ENCODE data around the gene ZNF282.
"Not testable (repeated sequence)": the region's sequence is repeated elsewhere in the genome, so short reads cannot be mapped to it uniquely, and the experiment has no call there.

ZNF282 gene

DNA sequence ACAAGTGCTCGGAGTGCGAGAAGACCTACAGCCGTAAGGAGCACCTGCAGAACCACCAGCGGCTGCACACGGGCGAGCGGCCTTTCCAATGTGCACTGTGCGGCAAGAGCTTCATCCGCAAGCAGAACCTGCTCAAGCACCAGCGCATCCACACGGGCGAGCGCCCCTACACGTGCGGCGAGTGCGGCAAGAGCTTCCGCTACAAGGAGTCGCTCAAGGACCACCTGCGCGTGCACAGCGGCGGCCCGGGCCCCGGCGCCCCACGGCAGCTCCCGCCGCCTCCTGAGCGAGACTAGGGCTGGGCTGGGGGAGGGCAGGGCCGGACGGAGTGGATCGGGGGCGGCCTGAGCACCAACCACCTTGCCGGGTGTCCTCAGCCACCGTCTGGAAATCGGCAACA is 29.0 kb downstream of the ZNF282 start:
- DNase-seq (ENCODE audit: low read depth): no peak

DNA sequence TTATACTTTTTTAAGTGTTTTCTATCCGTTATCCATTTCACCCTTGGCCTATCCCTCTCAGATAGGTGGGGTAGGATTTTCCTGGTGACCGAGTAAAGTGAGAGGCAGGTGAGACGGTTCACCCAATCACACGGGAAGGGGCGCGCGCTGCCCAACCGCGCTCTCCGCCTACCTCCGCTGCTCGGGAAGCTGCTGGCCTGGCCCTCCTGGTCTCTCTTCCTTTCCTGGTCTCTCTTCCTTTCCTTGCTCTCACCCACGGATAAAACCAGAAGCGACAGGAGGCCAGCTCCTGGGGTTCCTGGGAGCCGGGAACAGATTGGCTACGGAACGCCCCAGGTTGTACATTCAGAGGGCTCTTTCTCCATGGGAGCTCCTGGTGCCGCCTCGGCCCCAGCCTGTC is 29.8 kb downstream of the ZNF282 start:
- DNase-seq (ENCODE audit: low read depth): no peak

DNA sequence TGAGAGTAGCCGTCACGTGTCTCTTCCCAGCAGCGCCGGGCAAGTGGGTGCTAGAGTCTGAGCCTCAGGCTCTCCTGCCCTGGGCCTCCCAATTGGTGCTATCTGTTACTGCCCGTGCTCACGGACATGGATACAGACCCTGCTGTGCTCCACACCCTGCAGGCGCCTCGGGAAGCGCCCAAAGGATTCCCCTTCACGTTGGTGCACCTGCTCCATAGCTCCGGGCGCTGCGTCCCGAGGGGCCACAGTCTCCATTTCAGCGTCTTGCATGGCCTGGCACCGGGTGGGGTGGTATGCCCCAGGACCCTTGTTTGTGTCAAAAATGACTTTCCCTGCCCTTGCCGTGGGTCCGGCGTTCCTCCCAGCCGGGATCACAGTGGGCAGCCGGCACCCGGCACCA is 30.3 kb downstream of the ZNF282 start:
- no peak for DNase-seq (ENCODE audit: low read depth)

DNA sequence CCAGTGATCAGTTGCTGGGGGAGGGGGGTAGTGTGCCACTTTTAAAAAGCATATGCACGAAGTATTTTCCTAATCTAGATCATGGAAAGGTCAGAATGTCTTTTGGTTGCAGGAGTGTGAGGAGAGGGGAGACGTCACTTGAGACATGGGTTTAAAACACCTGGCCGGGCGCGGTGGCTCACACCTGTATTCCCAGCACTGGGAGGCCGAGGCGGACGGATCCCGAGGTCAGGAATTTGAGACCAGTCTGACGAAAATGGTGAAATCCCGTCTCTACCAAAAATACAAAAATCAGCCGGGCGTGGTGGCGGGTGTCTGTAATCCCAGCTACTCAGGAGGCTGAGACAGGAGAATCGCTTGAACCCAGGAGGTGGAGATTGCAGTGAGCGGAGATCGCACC is 31.0 kb downstream of the ZNF282 start:
- not testable (repeated sequence) for DNase-seq (ENCODE audit: low read depth)

DNA sequence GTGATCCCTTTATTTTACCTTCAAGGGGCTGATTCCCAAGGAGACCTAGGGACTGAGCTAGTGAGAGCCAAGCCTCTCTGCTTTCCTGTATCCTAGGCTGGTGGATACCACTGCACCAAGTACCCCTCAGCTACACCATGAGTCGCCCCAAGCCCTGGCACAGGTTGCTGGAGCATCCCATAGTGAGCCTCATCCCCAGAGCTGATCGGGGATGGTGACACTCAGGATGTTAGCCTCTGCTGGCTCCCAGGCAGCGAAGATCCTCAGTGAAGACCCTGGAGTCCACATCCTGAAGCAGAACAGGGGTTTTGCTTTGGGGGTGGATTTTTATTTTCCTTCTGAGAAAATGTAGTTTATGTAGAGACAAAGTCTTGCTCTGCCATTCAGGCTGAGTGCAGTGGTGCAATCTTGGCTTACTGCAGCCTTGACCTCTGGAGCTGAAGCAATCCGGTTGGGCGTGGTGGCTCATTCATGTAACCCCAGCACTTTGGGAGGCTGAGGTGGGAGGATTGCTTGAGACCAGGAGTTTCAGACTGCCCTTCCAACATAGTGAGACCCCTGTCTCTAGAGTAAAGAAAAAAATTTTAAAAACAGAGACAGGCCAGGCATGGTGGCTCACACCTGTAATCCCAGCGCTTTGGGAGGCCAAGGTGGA is 31.6 kb downstream of the ZNF282 start:
- DNase-seq (ENCODE audit: low read depth): no peak

DNA sequence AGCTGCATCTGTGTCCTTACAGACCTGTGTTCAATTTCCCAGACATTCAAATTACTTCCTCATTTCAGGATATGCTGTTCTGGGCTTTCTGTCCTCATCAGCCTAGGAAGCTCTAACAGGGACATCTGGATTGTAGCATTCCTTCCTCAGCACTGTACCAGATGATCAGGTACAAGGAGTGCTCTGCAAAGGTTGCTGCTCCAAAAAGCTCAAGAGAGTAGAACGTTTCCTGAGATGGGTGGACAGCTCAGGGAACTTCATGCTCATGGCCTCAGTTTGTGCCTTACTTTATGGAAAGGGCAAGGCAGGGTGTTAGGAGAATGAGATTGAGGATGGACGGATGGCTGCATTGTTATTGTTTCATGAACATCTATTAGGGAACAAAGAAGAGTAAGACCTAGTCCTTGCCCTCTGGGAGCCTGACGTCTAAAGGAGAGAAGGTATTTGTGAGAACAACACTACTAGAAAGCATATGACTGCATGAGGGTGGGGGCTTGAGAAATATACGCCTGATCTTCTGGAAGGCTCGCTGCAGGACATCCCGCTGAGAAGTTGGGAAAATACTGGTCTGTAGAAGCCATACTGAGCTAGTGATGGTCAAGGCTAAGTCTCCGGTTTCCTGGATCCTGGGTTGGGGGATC is 33.6 kb downstream of the ZNF282 start:
- DNase-seq (ENCODE audit: low read depth): no peak

DNA sequence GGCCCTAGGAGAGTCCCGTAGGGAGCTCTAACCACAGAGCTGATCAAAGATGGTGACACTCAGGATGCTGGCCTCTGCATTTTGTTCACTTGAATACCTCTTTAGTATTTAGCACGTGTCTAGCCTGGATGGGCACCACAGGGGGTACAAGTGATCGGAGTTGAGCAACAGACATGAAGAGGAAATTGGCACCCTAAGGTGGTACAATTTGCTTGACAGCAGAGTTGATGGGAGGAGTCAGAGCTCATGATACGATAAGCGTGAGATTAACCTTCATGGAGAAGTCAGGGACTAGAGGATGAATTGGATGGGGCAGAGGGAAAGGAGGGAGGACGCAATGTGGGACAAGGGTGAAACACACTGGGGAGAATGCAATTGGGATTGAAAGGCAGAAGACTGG is 34.2 kb downstream of the ZNF282 start:
- no peak for DNase-seq (ENCODE audit: low read depth)

DNA sequence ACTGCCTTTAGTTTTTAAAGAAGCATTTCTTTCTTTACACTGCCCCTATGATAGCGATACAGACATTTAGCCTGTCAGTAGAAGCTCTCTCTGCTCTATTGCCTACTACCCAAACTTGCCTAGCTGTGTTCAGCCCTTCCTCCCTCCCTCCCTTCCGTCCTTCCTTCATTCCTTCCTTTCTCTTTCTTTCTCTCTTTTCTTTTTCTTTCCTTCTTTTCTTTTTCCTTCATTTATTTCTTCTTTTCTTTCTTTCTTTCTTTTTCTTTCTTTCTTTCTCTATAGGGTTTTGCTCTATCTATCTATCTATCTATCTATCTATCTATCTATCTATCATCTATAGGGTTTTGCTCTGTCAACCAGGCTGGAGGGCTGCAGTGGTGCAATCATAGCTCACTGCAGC is 37.0 kb downstream of the ZNF282 start:
- DNase-seq (ENCODE audit: low read depth): no peak

DNA sequence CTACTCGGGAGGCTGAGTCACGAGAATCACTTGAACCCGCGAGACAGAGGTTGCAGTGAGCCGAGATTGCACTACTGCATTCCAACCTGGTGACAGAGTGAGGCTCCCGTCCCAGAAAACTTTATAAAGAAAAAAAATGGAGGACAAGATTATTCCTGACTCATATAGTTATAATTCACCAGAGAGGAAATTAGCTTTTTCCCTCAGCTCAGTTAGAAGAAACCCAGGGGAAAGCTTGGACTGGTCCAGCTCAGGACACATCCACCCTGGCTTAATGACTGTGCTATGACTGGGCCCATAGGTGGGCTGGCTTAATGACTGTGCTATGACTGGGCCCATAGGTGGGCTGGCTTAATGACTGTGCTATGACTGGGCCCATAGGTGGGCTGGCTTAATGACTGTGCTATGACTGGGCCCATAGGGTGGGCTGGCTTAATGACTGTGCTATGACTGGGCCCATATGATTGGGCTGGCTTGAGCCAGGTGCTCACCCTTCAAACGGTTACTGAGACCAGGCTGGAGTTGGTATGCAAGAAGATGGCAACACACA is 38.4 kb downstream of the ZNF282 start:
- not testable (repeated sequence) for DNase-seq (ENCODE audit: low read depth)

DNA sequence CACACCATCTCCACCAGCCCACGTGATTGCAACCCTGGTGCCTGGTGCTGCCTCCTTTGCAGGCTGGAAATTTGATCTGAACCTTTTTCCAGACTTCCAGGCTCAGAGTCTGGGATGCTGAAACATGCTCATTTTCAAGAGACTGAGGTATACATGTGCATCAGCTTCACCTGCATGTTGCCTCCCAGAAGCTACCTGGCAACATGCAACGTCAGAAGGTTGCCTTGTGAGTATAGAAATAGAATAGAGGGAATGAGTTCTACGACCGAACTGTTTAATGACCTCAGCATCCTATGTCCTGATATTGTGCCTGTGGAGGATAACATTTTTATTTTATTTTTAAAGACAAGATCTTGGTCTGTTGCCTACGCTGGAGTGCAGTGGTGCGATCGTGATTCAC is 42.2 kb downstream of the ZNF282 start:
- DNase-seq (ENCODE audit: low read depth): no peak

DNA sequence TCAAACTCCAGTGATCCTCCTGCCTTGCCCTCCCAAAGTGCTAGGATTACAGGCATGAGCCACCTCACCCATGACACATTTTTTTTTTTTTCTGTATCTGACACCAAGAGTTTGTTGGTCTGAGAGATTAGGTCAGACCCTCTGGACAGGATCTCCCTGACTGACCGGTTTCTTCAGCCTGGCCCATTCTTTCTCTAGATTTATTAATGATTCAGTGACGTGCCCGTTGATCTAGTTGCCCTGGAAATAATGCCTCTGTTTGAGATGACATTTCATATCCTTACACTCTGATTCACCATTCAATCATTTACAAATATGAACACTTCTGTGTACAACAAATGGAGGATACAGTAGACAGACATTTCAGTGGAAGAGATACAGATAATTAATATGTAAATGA is 42.7 kb downstream of the ZNF282 start:
- DNase-seq (ENCODE audit: low read depth): no peak

DNA sequence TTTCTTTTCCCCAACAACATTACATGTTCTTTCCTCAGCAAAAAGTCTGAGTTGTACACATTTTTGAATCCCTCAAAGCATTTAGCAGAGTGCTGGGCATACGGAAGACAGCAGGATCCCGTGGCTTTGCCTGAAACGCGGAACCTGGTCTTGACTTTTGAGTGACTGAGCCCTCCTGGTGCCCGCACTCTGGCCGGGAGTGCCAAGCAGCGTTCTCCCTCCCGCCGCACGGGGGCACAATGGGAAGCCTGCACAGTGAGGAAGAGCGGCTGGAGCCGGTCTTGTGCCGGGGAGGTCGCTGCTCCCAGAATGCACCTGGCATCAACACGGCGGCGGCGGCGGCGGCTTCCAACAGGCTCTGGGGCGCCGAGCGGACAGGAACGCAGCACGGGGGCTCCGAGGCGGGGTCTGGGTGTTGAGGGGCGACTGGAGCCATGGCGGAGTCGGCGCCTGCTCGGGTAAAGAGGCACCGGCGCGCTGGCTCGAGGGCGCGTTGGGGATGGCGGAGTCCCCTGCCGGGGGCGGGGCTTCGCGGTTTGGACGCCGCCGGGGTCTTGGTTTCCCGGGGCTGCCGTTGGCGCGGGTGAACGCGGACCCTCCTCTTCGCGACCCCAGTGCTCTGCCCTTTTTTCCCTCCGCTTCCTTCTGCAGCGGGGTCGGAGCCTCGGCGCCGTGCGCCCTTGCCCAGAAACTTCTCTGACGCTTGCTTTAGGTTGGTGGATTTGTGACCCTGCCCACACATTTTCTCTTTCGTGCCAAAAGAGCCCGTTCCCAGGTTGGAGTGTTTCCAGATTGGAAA is 44.2 kb downstream of the ZNF282 start, which contains the start of gene ZNF212:
Gene ZNF212, plus strand, starts transcription at position 307 of the 799 bp plus-strand sequence. Its CDS starts 128 bp downstream, at position 435.
- peak; percentile 90 for DNase-seq (ENCODE audit: low read depth)

DNA sequence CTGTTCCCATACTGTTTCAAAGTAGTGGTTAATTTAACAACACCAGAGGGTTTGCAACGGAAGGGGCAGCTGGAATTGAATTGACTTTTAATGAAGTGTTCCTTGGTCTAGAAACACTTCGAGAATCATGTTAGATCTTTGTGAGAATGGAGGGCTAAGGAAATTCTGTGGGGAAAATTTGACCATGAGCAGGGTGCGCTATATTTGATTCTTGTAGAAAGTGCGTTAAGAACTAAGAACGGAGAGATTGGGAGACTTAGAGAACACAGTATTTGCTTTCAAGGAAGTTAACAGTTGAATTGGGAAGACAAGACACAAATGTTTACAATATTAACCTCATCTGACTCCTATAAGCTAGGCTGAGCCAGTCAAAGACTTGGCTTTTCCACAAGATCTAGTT is 45.3 kb downstream of the ZNF282 start:
- DNase-seq (ENCODE audit: low read depth): no peak

DNA sequence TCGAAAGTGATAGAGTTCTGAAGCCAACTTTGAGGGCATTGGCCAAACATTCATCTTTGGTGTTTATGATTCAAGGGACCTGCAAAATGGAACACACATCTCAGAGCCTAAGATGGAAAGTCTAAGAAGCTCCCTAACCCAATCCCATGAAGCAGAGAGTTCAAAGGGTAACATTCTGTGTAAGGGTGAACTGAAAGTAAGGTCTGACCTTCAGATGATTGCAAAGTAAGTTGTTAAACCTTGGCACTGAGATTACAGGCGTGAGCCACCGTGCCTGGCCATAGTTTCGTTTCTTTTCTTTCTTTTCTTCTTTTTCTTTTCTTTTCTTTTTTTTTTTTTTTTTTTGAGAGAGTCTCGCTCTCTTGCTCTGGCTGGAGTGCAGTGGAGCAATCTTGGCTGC is 46.4 kb downstream of the ZNF282 start:
- DNase-seq (ENCODE audit: low read depth): no peak

DNA sequence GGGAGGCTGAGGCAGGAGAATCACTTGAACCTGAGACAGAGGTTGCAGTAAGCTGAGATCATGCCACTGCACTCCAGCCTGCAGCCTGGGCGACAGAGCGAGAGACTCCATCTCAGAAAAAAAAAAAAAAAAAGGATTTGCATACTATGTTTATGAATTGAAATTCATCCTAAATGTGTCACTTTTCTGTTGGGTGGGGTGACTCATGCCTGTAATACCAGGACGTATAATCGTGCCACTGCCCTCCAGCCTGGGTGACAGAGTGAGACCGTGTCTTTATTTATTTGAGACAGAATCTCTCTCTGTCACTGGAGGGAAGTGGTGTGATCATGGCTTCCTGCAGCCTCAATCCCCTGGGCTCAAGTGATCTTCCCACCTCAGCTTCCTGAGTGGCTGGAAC is 49.9 kb downstream of the ZNF282 start:
- peak; percentile 49 for DNase-seq (ENCODE audit: low read depth)

DNA sequence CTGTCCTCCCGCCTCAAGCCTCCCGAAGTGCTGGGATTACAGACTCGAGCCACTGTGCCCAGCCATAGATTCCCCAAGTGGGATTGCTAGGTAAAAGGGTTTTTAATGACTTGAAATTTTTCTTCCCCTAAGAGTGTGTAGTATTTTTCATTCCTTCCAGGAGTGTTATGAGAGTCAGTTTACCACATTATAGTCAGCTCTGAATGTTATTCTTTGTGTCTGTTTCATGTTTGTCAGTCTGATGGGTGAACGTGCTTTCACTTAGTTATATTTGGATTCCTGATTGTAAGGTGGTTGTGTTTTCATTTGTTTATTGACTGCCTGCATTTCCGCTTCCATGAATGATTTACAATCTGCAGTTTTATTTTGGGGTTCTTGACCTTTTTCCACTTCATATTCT is 50.4 kb downstream of the ZNF282 start:
- no peak for DNase-seq (ENCODE audit: low read depth)

DNA sequence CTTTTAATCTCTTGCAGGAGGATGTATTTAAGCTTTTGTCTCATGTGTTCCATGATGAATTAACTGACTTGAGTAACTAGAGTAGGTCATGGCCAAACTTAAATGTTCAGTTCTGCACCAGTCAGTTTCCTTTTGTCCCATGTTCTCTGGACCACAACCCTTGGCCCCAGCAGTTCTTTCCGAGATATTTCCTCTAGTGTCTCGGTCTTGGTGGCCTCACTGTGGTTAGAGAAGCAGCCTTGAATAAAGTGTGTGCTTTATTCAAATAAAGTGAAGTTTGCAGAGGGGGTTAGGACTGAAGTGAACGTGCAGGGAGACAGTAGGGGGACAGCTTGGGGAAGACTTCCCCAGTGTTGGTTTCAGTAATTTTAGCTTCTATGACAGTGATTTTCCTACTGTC is 53.4 kb downstream of the ZNF282 start:
- DNase-seq (ENCODE audit: low read depth): peak; percentile 37

DNA sequence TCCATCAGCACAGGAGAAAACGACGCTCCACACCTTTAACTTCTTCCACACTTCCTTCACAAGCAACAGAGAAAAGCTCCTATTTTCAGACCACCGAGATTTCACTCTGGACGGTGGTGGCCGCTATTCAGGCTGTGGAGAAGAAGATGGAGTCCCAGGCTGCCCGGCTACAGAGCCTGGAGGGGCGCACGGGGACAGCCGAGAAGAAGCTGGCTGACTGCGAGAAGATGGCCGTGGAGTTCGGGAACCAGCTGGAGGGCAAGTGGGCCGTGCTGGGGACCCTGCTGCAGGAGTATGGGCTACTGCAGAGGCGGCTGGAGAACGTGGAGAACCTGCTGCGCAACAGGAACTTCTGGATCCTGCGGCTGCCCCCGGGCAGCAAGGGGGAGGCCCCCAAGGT is 54.8 kb downstream of the ZNF282 start:
- DNase-seq (ENCODE audit: low read depth): not testable (repeated sequence)

DNA sequence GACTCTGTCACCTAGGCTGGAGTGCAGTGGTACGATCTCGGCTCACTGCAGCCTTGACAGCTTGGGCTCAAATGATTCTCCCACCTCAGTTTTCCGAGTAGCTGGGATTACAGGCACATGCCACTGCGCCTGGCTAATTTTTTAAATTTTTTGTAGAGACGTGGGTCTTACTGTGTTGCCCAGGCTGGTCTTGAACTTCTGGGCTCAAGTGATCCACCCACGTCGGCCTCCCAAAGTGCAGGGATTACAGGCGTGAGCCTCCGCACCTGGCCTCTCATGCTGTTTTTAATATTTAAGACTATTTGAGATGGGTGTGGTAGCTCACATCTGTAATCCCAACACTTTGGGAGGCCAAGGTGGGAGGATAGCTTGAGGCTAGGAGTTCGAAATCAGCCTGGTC is 56.2 kb downstream of the ZNF282 start:
- not testable (repeated sequence) for DNase-seq (ENCODE audit: low read depth)

DNA sequence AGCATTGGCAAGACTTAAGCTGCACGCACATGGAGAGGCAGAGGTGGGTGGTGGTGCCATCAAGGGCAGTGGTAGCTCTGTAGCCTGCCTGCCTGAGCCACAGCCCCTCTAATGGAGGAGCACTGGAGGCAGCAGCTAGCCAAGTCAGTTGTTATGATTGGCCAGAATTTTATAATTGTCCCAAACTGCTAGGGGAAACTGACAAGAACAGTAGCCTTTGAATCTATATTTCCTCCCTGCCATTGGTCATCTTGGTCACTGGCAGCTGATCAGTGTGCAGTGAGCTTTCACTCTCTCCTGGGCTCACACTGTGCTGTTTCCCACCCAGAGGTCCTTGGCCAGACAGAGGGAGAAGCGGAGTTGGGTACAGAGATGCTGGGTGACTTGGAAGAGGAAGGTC is 57.0 kb downstream of the ZNF282 start:
- DNase-seq (ENCODE audit: low read depth): no peak

DNA sequence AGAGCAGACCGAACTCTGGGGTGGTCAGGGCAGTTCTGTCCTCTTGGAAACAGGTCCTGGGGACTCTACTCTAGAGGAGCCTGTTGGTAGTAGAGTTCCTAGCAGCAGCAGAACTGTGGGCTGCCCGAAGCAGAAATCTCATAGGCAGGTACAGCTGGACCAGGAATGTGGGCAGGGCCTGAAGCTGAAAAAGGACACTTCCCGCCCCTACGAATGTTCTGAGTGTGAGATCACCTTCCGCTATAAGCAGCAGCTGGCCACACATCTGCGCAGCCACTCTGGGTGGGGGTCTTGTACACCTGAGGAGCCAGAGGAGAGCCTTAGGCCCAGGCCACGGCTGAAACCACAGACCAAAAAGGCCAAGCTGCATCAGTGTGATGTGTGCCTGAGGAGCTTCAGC is 58.3 kb downstream of the ZNF282 start:
- DNase-seq (ENCODE audit: low read depth): no peak

DNA sequence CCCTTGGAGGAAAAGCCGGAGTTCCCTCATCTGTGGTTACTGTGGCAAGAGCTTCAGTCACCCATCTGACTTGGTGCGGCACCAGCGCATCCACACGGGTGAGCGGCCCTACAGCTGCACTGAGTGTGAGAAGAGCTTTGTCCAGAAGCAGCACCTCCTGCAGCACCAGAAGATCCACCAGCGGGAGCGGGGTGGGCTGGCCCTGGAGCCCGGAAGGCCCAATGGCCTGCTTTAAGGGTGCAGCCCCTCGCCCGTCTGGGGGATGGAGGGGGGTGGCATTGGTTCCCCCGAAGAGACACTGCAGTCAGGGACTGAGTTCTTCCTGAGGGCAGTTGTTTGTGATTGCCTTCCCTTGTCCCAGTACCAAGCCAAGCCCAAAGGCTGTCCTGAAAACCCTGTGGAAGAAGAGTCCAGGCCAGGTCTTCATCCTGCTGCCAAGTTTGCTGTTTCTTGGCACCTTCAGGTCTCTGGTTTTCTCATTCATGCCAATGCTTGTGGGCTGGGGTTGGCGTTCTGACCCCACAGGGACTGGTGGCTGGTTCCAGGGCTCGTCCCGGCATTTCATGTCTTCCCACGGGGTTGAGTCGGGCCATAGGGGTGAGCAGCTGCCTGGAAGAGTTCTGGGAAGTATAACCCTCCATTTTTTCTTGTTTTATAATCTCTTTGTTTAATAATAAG is 59.0 kb downstream of the ZNF282 start:
- no peak for DNase-seq (ENCODE audit: low read depth)
